NCI-H2107 (cell line): ENCODE measurements around the gene DHCR24.
"Not testable (repeated sequence)": the region's sequence is repeated elsewhere in the genome, so short reads cannot be mapped to it uniquely, and the experiment has no call there.

ENCODE experiments used
- DNase-seq: peaks from one replicate; lab custom pipeline; 2025; lab: John Stamatoyannopoulos, UW

Gene DHCR24

DNA sequence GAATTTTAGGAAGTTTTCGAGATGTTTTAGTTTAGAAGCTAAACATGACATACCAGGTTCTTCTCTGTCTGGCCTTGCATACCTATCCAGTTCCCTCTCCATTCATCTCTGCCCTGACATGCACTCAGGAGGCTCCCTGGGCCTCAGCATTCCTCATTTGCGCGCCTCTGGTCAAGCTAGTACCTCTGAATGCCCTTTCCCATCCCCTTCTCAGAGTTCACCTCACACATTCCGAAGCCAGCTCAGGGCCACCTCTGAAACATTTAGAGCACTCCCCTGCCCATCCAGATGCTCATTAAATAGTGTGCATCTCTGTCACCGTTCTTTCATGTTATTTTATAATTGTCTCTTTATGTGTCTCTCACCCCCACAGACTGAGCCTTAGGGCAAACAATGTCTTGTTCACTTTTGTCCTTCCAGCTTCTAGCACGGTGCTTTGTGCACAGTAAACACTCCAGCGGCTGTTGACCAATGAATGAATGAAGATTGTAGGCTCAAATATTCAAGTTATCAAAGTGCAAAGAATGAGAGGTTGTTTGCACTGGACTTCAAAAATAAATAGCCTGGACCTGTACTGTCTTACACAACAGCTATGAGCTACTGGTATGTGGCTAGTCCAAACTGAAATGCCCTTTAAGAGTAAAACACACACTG, 1.2 kb upstream of the DHCR24 start:
- no peak for DNase-seq

DNA sequence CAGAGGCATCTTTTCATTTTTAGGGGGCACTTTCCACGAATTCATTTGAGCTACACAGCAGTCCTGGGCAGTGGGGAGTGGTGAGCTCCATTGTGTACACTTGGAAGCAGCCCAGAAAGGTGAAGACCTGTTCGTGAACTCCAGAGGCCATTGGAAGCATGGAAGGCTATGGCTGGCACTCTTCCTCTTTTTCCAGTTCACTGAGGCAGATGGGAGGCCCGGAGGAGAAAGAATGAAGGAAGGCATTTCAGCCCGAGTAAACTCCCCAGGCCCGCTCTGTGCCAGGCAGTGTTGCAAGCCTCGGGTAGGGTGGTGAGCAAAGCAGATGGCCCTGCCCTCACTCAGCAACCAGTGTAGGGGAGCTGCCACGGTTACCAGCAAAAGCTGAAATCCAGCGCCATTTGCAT, 673 bp upstream of the DHCR24 start:
- DNase-seq: no peak

DNA sequence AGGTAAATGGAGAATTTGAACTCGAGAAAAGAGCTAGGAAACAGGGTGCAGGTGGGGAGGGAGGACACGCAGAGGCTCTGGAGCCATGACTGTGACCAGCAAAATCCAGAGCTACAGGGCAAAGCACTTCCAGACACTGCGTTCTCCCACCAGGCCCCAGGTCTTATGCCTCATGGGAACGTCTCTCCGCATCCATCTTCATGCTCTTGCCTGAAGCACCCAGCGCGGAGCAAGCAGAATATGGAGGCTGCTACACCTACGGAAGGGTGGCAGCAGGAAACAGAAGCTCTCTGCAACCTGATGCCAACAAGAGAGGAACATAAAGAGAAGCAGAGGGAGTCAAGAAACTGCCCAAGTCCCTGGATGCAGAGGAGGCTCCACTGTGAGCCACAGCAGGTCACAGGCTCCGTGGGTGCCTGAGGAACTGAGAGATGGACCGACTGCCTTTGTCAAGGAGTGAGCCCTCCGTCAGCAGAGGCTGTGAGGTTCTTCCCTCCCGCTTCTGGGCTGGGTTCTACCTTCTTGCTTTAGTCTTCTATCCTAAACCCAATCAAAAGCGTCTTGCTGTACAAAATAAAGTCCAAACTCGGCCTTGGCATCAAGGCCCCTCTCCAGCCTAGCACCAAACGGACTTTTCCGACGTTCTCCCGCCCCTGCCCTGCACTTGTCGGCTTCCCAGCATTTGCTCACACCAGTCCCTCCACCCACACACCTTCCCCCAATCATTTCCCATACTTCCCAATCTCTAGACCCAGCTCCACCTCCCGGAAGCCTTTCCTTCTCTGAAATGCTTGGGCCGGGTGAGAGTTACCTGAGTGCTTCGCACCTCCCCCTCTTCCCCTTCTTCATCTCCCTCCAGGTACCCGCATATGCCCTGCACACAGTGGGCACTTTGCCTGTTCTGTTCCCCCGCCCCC, 930 bp downstream of the DHCR24 start:
- no peak for DNase-seq

DNA sequence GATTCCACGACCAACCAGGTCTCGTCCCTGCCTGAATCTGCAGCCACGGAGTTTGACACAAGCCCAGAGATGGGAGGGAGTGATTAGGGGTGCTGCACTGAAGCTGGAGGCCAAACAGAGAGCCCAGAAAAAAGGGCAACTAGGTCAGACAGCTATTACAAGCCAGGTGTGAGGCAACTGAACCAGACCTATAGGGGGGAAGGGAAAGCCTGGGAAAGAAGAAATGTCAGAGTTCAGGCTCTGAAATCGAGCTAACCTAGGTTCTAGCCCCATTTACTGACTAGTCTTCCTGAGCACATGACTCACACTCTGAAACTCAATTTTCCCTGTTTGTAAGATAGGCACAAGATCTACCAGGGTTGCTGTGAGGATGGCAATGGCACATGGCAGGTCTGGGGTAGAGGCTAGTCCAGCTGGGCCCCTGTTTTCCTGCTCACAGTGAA, 1.7 kb downstream of the DHCR24 start:
- no peak for DNase-seq

DNA sequence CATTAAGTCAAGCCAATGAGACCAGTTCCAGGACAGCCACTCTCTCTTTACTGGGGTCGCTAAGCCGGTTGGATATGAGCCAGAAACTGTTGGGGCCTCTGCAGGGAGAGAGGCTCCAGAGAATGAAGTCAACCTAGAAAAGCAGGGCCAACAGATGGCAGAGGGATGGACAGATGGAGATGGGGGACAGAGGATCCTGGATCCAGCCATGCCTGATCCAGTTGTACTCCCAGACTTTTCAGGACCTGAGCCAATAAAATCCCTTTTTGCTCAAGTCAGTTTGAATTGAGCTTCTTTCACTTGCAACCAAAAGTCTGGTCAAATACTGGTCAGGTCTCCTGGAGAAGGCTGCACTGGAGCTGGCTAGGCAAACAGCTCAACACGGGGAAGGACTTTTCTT, 2.2 kb downstream of the DHCR24 start:
- DNase-seq: no peak

DNA sequence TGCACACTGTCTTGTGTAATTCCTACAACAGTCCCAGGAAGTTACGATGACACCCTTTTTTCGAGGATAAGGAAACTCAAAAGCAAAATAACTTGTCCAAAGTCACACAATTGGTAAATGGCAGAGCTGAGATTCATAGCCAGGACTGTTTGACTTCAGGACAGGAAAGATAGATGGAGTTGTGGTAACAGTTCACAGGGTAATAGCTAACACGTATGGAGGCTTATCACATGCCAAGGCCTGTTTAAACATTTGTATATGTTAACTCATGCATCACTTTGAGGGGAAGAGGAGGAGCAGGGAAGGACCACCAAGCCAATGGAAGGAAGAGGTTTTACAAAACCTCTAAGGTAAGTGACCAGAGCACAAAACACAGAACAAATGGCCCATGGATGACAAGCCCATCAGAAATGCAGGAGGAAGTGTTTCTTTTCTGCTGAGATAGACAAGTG, 2.8 kb downstream of the DHCR24 start:
- no peak for DNase-seq

DNA sequence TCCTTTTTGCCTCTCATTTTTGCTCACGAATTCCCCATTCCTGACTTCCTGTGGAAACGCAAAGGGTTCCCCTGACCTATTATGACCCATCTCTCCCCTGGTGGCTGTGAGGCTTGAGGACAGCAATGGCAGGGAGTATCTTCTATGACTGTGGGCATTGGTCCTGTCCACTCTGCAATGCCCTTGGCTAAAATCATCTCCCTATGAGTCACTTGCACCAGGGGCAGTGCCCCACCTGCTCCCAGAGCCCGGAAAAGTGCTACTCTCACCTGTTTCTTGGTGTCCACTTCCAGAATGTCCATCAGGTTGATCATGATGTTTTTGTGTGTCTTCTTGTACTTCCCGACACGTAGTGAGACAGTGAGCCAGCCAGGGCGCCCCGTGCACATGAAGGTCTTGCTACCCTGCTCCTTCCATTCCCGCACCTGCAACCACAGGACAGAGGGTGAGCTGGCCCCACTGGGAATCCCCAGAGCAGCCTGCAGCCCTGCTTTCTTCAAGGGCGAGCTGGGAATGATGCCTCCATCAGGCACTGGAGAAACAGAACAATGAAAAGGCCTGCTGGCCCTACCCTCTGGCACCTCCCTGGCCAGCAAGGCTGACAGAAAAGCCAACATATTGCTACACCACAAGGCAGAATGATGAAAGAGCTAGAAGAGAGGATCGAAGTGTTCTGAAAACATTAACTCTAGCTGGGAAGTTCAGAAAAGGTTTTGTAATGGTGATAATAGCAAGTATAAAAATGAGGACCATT, 3.5 kb downstream of the DHCR24 start:
- no peak for DNase-seq

DNA sequence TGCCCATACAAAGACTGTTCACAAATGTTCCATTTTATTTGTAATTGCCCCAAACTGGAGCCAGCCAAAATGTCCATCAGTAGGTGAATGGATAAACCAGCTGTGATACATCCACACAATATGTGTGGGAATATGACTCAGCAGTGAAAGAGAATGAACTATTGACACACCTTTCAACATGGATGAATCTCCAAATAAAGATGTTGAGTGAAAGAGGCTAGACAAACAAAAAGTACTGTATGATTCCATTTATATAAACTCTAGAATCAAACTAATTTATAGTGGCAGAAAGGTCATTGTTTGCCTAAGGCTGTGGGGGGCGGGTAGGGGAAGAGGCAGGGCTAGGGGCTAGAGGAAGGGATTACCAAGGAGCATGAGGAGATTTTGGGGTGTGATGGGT, 4.5 kb downstream of the DHCR24 start:
- DNase-seq: no peak

DNA sequence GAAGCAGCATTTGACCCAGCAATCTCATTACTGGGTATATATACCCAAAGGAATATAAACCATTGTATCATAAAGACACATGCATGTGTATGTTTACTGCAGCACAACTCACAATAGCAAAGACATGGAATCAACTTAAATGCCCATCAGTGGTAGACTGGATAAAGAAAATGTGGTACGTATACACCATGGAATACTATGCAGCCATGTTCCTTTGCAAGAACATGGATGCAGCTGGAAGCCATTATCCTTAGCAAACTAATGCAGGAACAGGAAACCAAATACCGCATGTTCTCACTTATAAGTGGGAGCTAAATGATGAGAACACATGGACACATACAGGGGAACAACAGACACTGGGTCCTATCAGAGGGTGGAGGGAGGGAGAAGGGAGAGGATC, 5.4 kb downstream of the DHCR24 start:
- not testable (repeated sequence) for DNase-seq

DNA sequence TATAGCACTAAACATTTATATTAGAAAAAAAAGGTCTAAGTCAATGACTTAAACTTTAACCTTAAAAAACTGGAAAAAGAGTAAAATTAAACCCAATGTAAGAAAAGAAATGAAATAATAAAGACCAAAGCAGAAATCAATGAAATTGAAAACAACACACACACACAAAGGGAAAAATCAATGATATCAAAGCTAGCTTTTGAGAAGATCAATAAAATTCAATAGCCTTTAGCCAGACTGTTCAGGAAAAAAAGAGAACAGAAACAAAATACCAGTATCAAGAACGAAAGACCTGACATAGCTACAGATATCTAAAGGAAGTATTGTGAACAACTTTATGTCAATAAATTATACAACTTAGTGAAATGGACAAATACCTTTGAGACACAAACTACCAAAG, 7.1 kb downstream of the DHCR24 start:
- DNase-seq: no peak

DNA sequence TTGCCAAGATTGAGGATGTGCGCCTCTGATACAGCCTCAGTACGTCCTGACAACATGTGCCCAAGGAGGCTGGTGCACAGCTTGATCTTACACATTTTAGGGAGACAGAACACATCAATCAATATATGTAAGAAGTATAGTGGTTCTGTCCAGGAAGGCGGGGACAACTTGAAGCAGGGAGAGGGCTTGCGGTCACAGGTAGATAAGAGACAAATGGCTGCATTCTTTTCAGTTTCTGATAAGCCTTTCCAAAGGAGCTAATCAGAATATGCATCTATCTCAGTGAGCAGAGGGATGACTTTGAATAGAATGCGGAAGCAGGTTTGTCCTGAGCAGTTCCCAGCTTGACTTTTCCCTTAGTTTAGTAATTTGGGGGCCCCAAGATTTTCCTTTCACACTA, 10.2 kb downstream of the DHCR24 start:
- DNase-seq: no peak

DNA sequence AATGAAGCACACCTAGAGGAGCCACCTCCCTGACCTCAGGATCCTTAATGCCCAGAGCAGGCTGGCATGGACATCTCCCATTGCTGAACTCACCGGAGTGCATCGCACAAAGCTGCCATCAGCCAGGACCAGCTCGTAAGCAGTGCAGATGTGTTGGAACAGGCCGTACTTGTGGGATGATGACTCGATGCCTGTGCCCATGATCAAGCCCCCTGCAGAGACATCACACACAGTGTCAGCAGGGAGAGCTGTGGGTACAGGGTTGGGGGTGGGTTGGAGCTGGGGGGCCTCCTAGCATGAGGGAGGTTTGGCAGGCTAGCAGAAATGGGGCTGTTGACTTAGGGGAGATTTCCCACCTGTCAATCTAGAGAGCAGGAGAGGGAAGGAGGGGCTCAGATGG, 12.0 kb downstream of the DHCR24 start:
- no peak for DNase-seq

DNA sequence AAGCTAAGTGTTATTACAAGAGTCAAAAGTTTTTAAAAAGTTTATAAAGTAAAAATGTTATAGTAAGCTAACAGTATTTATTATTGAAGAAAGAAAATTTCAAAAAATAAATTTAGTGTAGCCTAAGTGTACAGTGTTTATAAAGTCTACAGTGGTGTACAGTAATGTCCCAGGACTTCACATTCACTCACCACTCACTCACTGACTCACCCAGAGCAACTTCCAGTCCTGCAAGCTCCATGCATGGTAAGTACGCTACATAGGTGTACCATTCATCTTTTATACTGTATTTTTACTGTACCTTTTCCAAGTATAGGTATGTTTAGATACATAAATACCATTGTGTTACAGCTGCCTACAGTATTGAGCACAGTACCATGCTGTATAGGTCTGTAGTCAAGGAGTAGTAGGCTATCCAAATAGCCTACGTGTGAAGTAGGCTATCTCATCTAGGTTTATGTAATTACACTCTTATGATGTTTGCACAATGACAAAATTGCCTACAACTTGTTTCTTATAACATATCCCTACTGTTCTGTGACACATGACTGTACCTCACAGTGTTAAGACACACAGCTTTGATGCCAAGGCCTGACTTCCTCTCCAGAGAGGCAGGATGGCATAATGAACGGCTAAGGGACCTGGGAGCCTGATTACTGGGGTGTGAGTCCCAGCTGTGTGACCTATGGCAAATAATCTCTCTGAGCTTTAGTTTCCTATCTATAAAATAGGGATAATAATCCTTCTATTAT, 12.7 kb downstream of the DHCR24 start:
- no peak for DNase-seq

DNA sequence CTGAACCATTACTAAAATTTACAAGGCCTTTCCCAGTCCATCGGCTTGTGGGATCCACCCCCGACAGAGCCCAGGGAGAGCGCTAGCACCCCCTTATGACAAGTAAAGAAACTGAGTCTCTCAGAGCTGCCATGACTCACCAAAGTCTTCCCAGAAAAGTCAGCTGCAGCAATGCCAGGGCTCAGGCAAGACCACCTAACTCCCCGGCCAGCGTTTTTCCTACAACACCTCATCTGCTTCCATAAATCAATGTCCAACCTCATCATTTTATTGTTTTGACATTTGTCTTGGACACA, 15.0 kb downstream of the DHCR24 start:
- no peak for DNase-seq

DNA sequence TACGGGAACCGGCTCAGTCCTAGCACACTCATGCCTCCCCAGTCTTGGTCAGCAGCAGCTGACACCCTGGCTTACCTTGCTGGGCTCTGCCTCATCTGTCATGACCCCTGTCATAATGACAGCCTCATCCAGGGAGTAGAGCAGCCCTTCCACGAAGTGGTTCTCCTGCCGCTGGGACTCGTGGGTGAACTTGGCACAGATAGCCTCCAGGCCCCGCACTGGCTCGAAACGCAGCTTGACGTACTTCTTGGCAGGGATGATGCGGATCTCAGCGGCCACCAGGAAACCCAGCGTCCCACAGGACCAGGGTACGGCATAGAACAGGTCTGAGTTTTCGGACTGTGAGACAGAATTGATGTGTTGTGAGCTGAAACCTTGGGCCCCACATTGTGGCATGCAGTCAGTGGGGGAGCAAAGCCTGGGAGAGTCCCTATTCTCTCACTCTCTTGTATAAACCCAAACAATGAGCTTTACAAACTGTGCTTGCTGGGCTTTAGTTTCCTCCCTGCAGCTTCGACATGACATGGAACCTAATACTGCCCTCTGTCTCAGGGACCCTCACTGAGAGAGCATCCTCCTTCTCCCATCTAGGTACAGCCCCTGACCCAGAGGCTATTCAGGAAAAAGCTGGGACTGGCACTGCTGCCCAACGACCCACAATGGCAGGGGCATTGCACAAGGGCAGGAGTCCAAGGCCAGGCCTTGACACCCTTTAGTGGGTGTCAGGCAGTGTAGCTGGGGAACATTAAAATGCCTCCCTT, 15.5 kb downstream of the DHCR24 start:
- DNase-seq: no peak

DNA sequence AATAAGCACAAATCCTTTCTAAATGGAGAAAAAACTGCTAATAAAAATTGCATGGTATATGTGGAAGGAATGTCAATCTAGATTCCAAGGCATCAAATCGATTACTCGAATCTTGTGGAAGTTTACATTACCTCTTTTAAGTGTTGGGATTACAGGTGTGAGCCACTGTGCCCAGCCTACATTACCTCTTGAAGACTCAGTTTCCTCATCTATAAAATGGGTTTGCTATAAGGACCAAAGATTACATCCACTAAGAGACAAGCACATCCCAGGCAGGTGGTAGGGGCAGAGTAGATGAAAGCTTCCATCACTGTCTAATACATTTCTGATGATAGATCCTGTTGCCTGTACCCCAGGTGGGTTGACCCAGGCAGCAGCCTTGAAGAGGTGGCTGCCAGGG, 16.1 kb downstream of the DHCR24 start:
- no peak for DNase-seq

DNA sequence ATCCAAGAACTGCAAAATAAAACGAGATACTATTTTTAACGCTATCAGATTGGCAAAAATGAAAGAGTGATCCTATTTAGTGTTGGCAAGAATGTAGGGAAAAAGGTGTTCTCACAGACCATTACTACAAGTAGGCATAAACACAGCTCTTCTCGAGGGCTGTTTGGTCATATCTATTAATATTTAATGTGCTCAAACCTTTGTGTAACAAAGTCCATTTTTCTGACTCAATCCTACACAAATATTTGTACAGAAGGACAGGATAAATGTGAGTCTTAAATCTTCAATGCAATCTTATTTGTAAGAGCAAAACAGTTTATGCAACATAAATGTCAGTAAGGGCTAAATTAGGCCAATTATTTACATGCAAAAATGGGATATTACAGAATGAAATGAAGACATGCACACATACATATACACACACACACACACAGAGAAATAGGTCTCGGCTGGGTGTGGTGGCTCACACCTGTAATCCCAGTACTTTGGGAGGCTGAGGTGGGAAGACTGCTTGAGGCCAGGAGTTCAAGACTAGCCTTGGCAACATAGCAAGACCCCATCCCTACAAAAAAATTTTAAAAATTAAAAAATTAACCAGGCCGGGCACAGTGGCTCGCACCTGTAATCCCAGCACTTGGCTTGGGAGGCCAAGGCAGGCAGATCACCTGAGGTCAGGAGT, 17.7 kb downstream of the DHCR24 start:
- DNase-seq: no peak

DNA sequence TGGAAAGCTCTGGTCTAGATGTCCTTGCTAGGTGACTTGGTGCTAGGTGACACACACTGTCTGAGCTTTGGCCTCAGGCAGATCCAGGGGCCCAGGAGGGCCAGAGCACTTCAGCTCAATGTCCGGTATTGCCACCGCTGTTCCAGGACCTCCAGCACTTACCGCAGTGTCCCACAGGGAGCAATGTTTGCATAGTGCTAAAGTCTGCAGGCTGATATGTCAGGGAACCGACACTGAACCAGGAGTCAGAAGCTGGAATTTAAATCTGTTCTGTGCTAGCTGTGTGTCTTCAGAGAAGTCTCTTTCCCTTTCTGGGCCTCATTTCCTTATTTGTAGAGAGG, 19.3 kb downstream of the DHCR24 start:
- no peak for DNase-seq

DNA sequence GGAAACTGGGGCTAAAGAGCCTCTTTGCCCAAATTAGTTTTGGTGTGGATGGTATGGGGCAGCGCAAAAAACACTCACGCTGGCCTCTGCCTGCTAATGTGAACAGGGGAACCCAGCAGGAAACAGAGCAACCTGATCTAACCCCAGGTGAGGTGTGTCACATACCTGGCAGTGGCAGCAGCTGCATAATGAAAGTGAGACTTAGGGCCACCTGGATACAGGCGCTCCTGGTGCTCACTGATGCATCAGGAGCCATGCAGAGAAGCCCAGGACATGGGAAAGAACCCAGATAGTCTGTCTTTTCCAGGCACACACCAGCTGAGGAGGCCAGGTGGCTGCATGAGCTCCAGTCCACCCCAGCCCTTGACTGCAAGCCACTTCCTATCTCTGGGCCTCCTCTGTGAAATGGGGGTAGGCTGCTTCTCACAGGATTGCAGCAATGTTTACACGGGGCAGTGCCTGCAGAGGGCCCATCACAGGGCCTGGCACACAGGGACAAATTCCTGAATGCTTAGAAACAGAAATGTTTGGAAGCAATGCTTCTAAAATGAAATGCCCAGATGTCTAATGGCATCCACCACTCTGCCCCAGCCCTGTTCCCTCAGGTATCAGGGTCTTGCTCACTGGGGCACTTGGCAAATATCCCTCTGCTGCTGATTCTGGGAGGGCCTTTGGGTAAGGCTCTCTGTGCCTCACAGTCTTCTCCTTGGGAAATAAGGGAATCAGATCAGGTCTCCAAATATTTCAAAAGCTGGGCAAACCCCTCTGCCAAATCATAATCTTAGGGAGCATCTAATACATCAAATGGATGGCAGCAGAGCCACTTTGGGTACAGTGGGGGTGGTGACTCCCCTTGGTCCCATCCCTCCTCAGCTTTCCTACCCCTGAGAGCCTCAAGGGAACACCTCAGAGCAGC, 19.9 kb downstream of the DHCR24 start:
- DNase-seq: peak; percentile 66
